ENCODE measurements around the gene INPP4A.
"Not testable (repeated sequence)": the region's sequence is repeated elsewhere in the genome, so short reads cannot be mapped to it uniquely, and the experiment has no call there.

The INPP4A gene

GRCh38 chr2:98589489-98589888 lies 144.8 kb downstream of the INPP4A start:
- Mint-ChIP-seq H3K9me3 (peaks cover 9% of the 10 kb centered on the region), H3K36me3 (ENCODE audit: low read depth) (peaks cover 40% of the 10 kb centered on the region), H3K27me3 (ENCODE audit: low read depth, poor library complexity) (peaks cover 2% of the 10 kb centered on the region), H3K4me1 (peaks cover 41% of the 10 kb centered on the region), H3K27ac (no peak overlapping the region), H3K4me3 (no peak overlapping the region)
- TF ChIP-seq, protein P1, sequence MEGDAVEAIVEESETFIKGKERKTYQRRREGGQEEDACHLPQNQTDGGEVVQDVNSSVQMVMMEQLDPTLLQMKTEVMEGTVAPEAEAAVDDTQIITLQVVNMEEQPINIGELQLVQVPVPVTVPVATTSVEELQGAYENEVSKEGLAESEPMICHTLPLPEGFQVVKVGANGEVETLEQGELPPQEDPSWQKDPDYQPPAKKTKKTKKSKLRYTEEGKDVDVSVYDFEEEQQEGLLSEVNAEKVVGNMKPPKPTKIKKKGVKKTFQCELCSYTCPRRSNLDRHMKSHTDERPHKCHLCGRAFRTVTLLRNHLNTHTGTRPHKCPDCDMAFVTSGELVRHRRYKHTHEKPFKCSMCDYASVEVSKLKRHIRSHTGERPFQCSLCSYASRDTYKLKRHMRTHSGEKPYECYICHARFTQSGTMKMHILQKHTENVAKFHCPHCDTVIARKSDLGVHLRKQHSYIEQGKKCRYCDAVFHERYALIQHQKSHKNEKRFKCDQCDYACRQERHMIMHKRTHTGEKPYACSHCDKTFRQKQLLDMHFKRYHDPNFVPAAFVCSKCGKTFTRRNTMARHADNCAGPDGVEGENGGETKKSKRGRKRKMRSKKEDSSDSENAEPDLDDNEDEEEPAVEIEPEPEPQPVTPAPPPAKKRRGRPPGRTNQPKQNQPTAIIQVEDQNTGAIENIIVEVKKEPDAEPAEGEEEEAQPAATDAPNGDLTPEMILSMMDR (IDR thresholded peaks at IDR 0.05), result no peak
- no peak for DNase-seq

- Mint-ChIP-seq H3K4me3 (no peak overlapping the region), H3K9me3 (peaks cover 13% of the 10 kb centered on the region), H3K4me1 (peaks cover 14% of the 10 kb centered on the region), H3K36me3 (ENCODE audit: low read depth) (peaks cover 62% of the 10 kb centered on the region), H3K27ac (no peak overlapping the region), H3K27me3 (ENCODE audit: low read depth, poor library complexity) (peaks cover 2% of the 10 kb centered on the region)
- no peak for DNase-seq
- TF ChIP-seq, protein P1 (IDR thresholded peaks at IDR 0.05), result no peak
Observed at GRCh38 chr2:98592565-98592964, 147.9 kb downstream of the INPP4A start.

- not testable (repeated sequence) for H3K4me1 Mint-ChIP-seq; H3K27ac Mint-ChIP-seq; H3K27me3 Mint-ChIP-seq (ENCODE audit: low read depth, poor library complexity); DNase-seq; H3K4me3 Mint-ChIP-seq
- H3K36me3 Mint-ChIP-seq (ENCODE audit: low read depth), result peaks cover 76% of the 10 kb centered on the region
- peaks cover 13% of the 10 kb centered on the region for H3K9me3 Mint-ChIP-seq
Observed at GRCh38 chr2:98594665-98595064, 150.0 kb downstream of the INPP4A start.

- peaks cover 65% of the 10 kb centered on the region for H3K36me3 Mint-ChIP-seq (ENCODE audit: low read depth)
- H3K27ac Mint-ChIP-seq, result no peak overlapping the region
Observed at GRCh38 chr2:98598781-98599428, 154.2 kb downstream of the INPP4A start.

DNA sequence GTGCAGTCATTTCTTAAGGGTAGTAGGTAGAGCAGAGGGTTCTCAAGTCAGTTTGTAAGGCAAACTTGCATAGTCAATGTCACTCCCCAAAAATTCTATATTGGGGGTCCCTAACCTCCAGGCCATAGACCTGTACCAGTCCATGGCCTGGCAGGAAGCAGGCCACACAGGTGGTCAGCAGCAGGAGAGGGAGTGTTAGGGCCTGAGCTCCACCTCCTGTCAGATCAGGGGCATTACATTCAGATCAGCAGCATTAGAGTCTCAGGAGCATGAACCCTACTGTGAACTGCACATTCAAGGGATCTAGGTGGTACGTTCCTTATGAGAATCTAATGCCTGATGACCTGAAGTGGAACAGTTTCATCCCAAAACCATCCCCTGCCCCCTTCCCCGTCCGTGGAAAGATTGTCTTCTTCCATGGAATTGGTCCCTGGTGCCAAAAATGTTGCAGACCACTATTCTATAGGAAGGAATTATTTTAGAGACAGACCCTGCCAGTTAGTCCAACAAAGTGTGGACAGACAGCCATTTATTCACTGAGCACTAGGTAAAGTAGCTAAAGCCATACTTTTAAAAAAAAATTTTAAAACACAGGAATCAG lies 157.0 kb downstream of the INPP4A start:
- Mint-ChIP-seq H3K4me1 (peaks cover 3% of the 10 kb centered on the region), H3K36me3 (ENCODE audit: low read depth) (peaks cover 45% of the 10 kb centered on the region), H3K4me3 (no peak overlapping the region), H3K27ac (no peak overlapping the region), H3K27me3 (ENCODE audit: low read depth, poor library complexity) (no peaks in the 10 kb centered on the region), H3K9me3 (no peaks in the 10 kb centered on the region)
- DNase-seq, result peak; percentile 41
- TF ChIP-seq, protein P1 (IDR thresholded peaks at IDR 0.05), result peak; percentile 57

More at GRCh38 chr2:98598781-98599428, 154.2 kb downstream of the INPP4A start:
- peaks cover 7% of the 10 kb centered on the region for H3K9me3 Mint-ChIP-seq
- DNase-seq, result no peak
- TF ChIP-seq, protein P1 (IDR thresholded peaks at IDR 0.05), result no peak
- no peaks in the 10 kb centered on the region for H3K27me3 Mint-ChIP-seq (ENCODE audit: low read depth, poor library complexity)
- no peaks in the 10 kb centered on the region for H3K4me1 Mint-ChIP-seq
- no peak overlapping the region for H3K4me3 Mint-ChIP-seq

DNA sequence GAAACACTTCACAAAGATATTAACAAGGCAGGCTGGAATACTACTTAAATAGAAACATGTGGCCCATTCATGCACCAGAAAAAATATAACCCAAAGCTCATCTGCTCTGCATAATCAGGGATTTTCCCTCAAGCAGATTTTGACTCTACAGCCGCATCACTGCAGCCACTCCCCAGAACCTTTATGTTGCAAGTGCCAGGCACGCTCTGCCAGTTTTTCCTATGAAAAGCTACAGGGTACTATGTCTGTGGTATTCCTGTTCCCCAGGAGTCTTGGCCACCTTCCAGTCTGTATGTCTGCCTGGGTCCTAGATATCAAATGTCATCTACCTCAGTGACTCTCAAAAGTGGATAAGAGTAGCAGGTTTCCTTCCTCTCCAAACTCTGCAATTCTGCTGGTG lies 159.9 kb downstream of the INPP4A start:
- Mint-ChIP-seq H3K27me3 (ENCODE audit: low read depth, poor library complexity) (no peaks in the 10 kb centered on the region), H3K36me3 (ENCODE audit: low read depth) (peaks cover 22% of the 10 kb centered on the region), H3K4me1 (peaks cover 20% of the 10 kb centered on the region), H3K4me3 (no peak overlapping the region), H3K9me3 (no peaks in the 10 kb centered on the region), H3K27ac (peak overlapping the region; percentile 75)
- TF ChIP-seq, protein P1 (IDR thresholded peaks at IDR 0.05), result no peak
- no peak for DNase-seq

Measured in nephron progenitor cell (in vitro differentiated cells).